ENCODE results near the gene MUC5B. TPM values are rescaled to one million over a fixed set of nuclear protein-coding genes. Genes with fewer than 3 reads are reported as not detected.
A peak's percentile ranks its signal among the peaks of the same experiment; 100 is the strongest.
"Not testable (repeated sequence)": the region's sequence is repeated elsewhere in the genome, so short reads cannot be mapped to it uniquely, and the experiment has no call there.

Gene MUC5B
- total and polyA plus RNA-seq, 2 donors (not counting 1 experiment from before 2014, with no cell fraction given) = not detected

DNA sequence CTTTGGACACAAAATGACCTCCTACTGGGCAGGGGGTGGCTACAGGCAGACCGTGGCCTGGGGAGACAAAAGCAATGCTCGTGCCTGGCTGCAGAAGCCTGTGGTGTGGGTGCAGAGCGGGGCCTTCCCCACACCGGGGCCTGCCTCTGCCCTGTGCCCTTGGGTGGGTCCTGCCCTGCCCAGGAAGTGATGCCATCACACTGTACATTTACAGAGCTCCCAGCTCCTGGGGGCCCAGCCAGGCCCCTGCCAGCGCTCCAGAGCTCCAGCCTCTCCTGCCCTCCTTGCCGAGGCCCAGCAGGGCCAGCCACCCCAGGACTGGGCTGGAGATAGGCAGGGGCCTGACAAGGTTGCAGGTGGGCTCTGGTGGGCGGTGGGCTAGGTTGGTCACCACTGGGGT, 40.1 kb downstream of the MUC5B start:
- Mint-ChIP-seq H3K4me1 (peaks cover 19% of the 10 kb centered on the region), H3K27me3 (no peaks in the 10 kb centered on the region), H3K4me3 (peak overlapping the region; percentile 87), H3K9me3 (ENCODE audit: insufficient read depth) (peaks cover 6% of the 10 kb centered on the region), H3K27ac (peak overlapping the region; percentile 86)
- H3K4me1 ChIP-seq (ENCODE audit: control insufficient read depth in 2 of 2, insufficient read depth in 2 of 2, low read length in 2 of 2) = peaks cover 12 to 20% of the 10 kb centered on the region in 2 donors
- ChIA-PET CTCF (interaction anchor here (1.3 to 1.9 kb wide), 2 partner anchors 48 to 312 kb away, joined by 3 to 7 read pairs; no protein-coding TSS in a partner anchor), POLR2A (interaction anchor here (1.2 kb wide), 1 partner anchor 120 kb away, joined by 6 read pairs; no protein-coding TSS in a partner anchor)
- H3K9ac ChIP-seq (ENCODE audit: low read length) = peak overlapping the region; percentile 68
- H3K4me3 ChIP-seq (ENCODE audit: control extremely low read depth in 1 of 5, extremely low read depth in 1 of 5, insufficient read depth in 1 of 5, low read depth in 2 of 5, low read length in 4 of 5) = peak overlapping the region in 4 of 5 experiments; percentile 54 to 67 (median 62)
- DNase-seq (no peak), ATAC-seq (ENCODE audit: low read depth) (peak; percentile 19)
- no peaks in the 10 kb centered on the region for H3K27me3 ChIP-seq (replicated peaks in 1 of 4; ENCODE audit: control extremely low read depth in 1 of 4, control insufficient read depth in 3 of 4, insufficient read depth in 4 of 4, low read length in 3 of 4)
- no peaks in the 10 kb centered on the region for H4K20me1 ChIP-seq (ENCODE audit: control insufficient read depth, insufficient read depth, low read length, poor library complexity, severe bottlenecking)
- intact Hi-C loops (cut with micrococcal nuclease) = loop anchor here (2.0 to 5.0 kb wide), 2 partner anchors 74 to 309 kb away; partner anchors contain the start of gene DUSP8
- 28% methylated on average over 6 of the region's 7 CpGs for WGBS (ENCODE audit: insufficient coverage)
- H3K36me3 ChIP-seq (replicated peaks in 1 of 2; ENCODE audit: control extremely low read depth in 1 of 2, control insufficient read depth in 1 of 2, extremely low read depth in 1 of 2, insufficient read depth in 2 of 2, low read length in 1 of 2) = peaks cover 0 to 2% of the 10 kb centered on the region in 2 experiments
- no peak for TF ChIP-seq EZH2 (IDR thresholded peaks at IDR 0.05; ENCODE audit: borderline replicate concordance, insufficient read depth, low read depth, low read length, poor library complexity, severe bottlenecking)
- TF ChIP-seq, protein P1, sequence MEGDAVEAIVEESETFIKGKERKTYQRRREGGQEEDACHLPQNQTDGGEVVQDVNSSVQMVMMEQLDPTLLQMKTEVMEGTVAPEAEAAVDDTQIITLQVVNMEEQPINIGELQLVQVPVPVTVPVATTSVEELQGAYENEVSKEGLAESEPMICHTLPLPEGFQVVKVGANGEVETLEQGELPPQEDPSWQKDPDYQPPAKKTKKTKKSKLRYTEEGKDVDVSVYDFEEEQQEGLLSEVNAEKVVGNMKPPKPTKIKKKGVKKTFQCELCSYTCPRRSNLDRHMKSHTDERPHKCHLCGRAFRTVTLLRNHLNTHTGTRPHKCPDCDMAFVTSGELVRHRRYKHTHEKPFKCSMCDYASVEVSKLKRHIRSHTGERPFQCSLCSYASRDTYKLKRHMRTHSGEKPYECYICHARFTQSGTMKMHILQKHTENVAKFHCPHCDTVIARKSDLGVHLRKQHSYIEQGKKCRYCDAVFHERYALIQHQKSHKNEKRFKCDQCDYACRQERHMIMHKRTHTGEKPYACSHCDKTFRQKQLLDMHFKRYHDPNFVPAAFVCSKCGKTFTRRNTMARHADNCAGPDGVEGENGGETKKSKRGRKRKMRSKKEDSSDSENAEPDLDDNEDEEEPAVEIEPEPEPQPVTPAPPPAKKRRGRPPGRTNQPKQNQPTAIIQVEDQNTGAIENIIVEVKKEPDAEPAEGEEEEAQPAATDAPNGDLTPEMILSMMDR (IDR thresholded peaks at IDR 0.05) = no peak
- no peaks in the 10 kb centered on the region for H3K79me2 ChIP-seq (ENCODE audit: control insufficient read depth, insufficient read depth, low read length)
- H3K9me3 ChIP-seq (ENCODE audit: control extremely low read depth in 1 of 3, control insufficient read depth in 2 of 3, insufficient read depth in 1 of 3, low read length in 2 of 3) = peaks cover 0 to 12% (median 5%) of the 10 kb centered on the region in 3 donors
- H3K27ac ChIP-seq (ENCODE audit: low read length in 2 of 2) = peak overlapping the region in 1 of 2 donors; percentile 79
- H3K4me2 ChIP-seq (replicated peaks; ENCODE audit: low read depth, low read length, poor library complexity, severe bottlenecking) = peak overlapping the region; percentile 94
- peak overlapping the region; percentile 91 for H2AFZ ChIP-seq (ENCODE audit: insufficient read depth, low read depth, low read length, poor library complexity, severe bottlenecking)

DNA sequence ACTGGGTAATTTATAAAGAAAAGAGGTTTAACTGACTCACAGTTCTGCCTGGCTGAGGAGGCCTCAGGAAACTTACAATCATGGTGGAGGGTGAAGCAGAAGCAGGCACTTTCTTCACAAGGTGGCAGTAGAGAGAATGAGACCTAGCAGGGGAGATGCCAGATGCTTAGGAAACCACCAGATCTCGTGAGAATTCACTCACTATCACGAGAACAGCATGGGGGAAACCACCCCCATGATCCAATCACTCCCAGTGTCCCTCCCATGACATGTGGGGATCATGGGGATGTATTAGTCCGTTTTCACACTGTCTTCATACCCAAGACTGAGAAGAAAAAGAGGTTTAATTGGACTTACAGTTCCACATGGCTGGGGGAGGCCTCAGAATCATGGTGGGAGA, 41.6 kb downstream of the MUC5B start:
- not testable (repeated sequence) for ATAC-seq (ENCODE audit: low read depth); H3K9me3 Mint-ChIP-seq (ENCODE audit: insufficient read depth)
- H3K27ac Mint-ChIP-seq = peak overlapping the region; percentile 16

DNA sequence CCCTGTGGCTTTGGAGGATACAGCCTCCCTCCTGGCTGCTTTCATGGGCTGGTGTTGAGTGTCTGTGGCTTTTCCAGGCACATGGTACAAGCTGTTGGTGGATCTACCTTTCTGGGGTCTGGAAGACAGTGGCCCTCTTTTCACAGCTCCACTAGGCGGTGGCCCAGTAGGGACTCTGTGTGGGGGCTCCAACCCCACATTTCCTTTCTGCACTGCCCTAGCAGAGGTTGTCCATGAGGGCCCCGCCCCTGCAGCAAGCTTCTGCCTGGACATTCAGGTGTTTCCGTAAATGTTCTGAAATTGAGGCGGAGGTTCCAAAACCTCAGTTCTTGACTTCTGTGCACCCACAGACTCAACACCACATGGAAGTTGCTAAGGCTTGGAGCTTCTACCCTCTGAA, 42.6 kb downstream of the MUC5B start:
- intact Hi-C loops (cut with micrococcal nuclease); H3K27me3 ChIP-seq (replicated peaks in 1 of 4; ENCODE audit: control extremely low read depth in 1 of 4, control insufficient read depth in 3 of 4, insufficient read depth in 4 of 4, low read length in 3 of 4); H2AFZ ChIP-seq (ENCODE audit: insufficient read depth, low read depth, low read length, poor library complexity, severe bottlenecking); H3K27me3 Mint-ChIP-seq; H3K36me3 ChIP-seq (replicated peaks in 1 of 2; ENCODE audit: control extremely low read depth in 1 of 2, control insufficient read depth in 1 of 2, extremely low read depth in 1 of 2, insufficient read depth in 2 of 2, low read length in 1 of 2); H4K20me1 ChIP-seq (ENCODE audit: control insufficient read depth, insufficient read depth, low read length, poor library complexity, severe bottlenecking); H3K27ac ChIP-seq (ENCODE audit: low read length in 2 of 2); H3K4me3 ChIP-seq (ENCODE audit: control extremely low read depth in 1 of 5, extremely low read depth in 1 of 5, insufficient read depth in 1 of 5, low read depth in 2 of 5, low read length in 4 of 5); H3K9ac ChIP-seq (ENCODE audit: low read length); ATAC-seq (ENCODE audit: low read depth); H3K4me3 Mint-ChIP-seq; H3K4me2 ChIP-seq (replicated peaks; ENCODE audit: low read depth, low read length, poor library complexity, severe bottlenecking); H3K27ac Mint-ChIP-seq; H3K79me2 ChIP-seq (ENCODE audit: control insufficient read depth, insufficient read depth, low read length); POLR2A ChIA-PET; DNase-seq; H3K9me3 Mint-ChIP-seq (ENCODE audit: insufficient read depth); CTCF ChIA-PET: not testable (repeated sequence)
- H3K4me1 Mint-ChIP-seq = peaks cover 19% of the 10 kb centered on the region
- 91% methylated on average over 3 of the region's 4 CpGs for WGBS (ENCODE audit: insufficient coverage)
- Histone ChIP-seq H3K9me3 (ENCODE audit: control extremely low read depth in 1 of 3, control insufficient read depth in 2 of 3, insufficient read depth in 1 of 3, low read length in 2 of 3) (peaks cover 0 to 12% (median 5%) of the 10 kb centered on the region in 3 donors), H3K4me1 (ENCODE audit: control insufficient read depth in 2 of 2, insufficient read depth in 2 of 2, low read length in 2 of 2) (peaks cover 12 to 20% of the 10 kb centered on the region in 2 donors)

More for the DNA sequence above, 41.6 kb downstream of the MUC5B start:
- Mint-ChIP-seq H3K4me1 (peaks cover 19% of the 10 kb centered on the region), H3K4me3 (peak overlapping the region; percentile 32)
- H3K27ac ChIP-seq (ENCODE audit: low read length in 2 of 2); CTCF ChIA-PET; H3K36me3 ChIP-seq (replicated peaks in 1 of 2; ENCODE audit: control extremely low read depth in 1 of 2, control insufficient read depth in 1 of 2, extremely low read depth in 1 of 2, insufficient read depth in 2 of 2, low read length in 1 of 2); H3K4me2 ChIP-seq (replicated peaks; ENCODE audit: low read depth, low read length, poor library complexity, severe bottlenecking); H3K9ac ChIP-seq (ENCODE audit: low read length); H4K20me1 ChIP-seq (ENCODE audit: control insufficient read depth, insufficient read depth, low read length, poor library complexity, severe bottlenecking); H3K27me3 Mint-ChIP-seq; H3K4me3 ChIP-seq (ENCODE audit: control extremely low read depth in 1 of 5, extremely low read depth in 1 of 5, insufficient read depth in 1 of 5, low read depth in 2 of 5, low read length in 4 of 5); H3K27me3 ChIP-seq (replicated peaks in 1 of 4; ENCODE audit: control extremely low read depth in 1 of 4, control insufficient read depth in 3 of 4, insufficient read depth in 4 of 4, low read length in 3 of 4); POLR2A ChIA-PET; H2AFZ ChIP-seq (ENCODE audit: insufficient read depth, low read depth, low read length, poor library complexity, severe bottlenecking); H3K79me2 ChIP-seq (ENCODE audit: control insufficient read depth, insufficient read depth, low read length): not testable (repeated sequence)
- peak; percentile 51 for DNase-seq
- no CpG with 5 or more reads among the region's 3 CpGs for WGBS (ENCODE audit: insufficient coverage)
- Histone ChIP-seq H3K4me1 (ENCODE audit: control insufficient read depth in 2 of 2, insufficient read depth in 2 of 2, low read length in 2 of 2) (peaks cover 12 to 20% of the 10 kb centered on the region in 2 donors), H3K9me3 (ENCODE audit: control extremely low read depth in 1 of 3, control insufficient read depth in 2 of 3, insufficient read depth in 1 of 3, low read length in 2 of 3) (peaks cover 0 to 12% (median 5%) of the 10 kb centered on the region in 3 donors)
- intact Hi-C loops (cut with micrococcal nuclease) = loop anchor here (5.0 kb wide), 1 partner anchor 308 kb away; the partner anchor contains the start of gene DUSP8

All from B cell (primary cell).